ENCODE measurements around the gene DEFB131A.
"Not testable (repeated sequence)": the region's sequence is repeated elsewhere in the genome, so short reads cannot be mapped to it uniquely, and the experiment has no call there.

GRCh38 chr4:9497575-9498467 lies 53.6 kb downstream of the DEFB131A start:
- TF ChIP-seq POLR2A, CTCF (IDR thresholded peaks at IDR 0.05): not testable (repeated sequence)
